Erythroblast (primary cell): ENCODE results near the gene GNG2.

Experiments used
- GATA1 ChIP-seq: IDR thresholded peaks from 2 replicates; pipeline ENCODE4 v1.6.1; 2011; ENCODE audit warnings: low read depth, mild to moderate bottlenecking, control low read depth, low read length, moderate library complexity
- POLR2A ChIP-seq: IDR thresholded peaks from 2 replicates; pipeline ENCODE4 v1.6.1; 2011; ENCODE audit warnings: mild to moderate bottlenecking, low read length

DNA sequence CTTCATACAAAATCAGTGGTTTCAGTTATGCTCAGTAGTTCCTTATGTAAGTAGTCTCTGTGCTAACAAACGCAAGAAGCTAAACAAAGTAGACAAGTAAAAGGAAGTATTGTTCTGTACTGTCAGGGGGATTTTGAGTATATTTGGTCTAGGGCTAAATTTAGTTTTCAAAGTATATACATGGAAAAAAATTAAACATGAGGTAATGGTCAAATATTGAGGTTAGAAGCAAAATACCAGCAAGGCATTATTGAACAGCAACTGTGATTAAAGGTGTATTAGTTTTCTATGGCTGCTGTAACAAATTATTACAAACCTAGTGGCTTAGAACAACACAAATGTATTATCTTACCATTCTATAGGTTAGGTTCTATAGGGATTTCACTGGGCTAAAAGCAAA is 18.8 kb downstream of the GNG2 start:
- no peak for TF ChIP-seq POLR2A
- TF ChIP-seq GATA1, result no peak
